H7 (cell line): ENCODE results near the gene FKBP15. TPM values are rescaled to one million over a fixed set of nuclear protein-coding genes. Genes with fewer than 3 reads are reported as not detected.

Experiments
- DNase-seq: peaks from one replicate; pipeline ENCODE4 v3.0.0; 2012
- H3K27me3 ChIP-seq: 2 replicates; pipeline ENCODE4 v1.6.0; 2011; ENCODE audit warnings: mild to moderate bottlenecking, low read length; ENCODE audit not compliant: control insufficient read depth, insufficient read depth
- H3K36me3 ChIP-seq: replicated peaks from 2 replicates; pipeline ENCODE4 v1.5.1; 2011; ENCODE audit warnings: low read length; ENCODE audit not compliant: control insufficient read depth, insufficient read depth
- H3K4me3 ChIP-seq: 2 replicates; pipeline ENCODE4 v1.5.1; 2011; ENCODE audit warnings: low read depth, mild to moderate bottlenecking, control low read depth, low read length, moderate library complexity; ENCODE audit not compliant: insufficient read depth
- total RNA-seq: library from RNA; depleted of rRNA; stranded (reverse); fragments of >200 nt; shearing (Covaris generic); gene quantifications from 2 replicates; pipeline ENCODE4 v1.2.3, GENCODE V29; 2014

The FKBP15 gene
- total RNA-seq, 1 experiment from 2014 or later, result 15.2 TPM

- H3K27me3 ChIP-seq, result no peaks in the 10 kb centered on the region
- peak overlapping the region; percentile 74; the same call in 1 of the 2 replicates for H3K4me3 ChIP-seq
- no peaks in the 10 kb centered on the region for H3K36me3 ChIP-seq
- no peak for DNase-seq
These were observed 1.1 kb downstream of the FKBP15 start for GRCh38 chr9:113219969-113220368.

DNA sequence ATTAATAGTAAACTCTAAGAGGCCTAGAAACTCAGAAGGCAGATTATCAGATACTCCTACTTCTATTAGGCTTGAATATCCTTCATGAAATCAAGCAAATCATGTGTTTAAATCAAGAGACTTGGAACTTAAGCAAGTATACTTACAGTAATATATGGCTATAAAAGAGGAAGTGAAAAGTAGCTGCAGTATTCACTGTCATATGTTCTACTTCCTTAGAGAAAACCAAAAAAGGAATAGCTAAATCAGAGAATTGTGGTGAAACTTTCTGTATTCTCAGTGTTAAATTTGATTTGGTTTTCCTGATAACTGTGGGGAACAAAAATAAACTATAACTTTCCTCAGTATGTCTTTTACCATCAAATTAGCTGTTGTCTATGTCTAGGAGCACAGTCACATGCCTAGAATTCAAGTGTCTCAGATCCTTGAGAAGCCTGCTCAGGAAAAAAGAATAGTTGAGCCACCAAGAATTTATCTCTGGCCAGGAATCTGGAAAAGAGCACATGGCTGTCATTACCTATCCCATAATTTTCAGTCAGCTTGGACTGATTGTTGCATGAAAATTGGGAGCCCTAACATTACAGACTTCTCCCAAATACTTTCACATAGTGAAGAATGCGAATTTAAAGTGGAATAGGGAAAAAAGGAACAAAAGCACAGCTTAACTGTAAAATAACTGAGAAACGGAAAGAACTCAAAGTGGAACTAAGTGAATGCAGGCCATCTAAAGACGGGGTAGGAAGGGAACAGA is 1.7 kb downstream of the FKBP15 start:
- Histone ChIP-seq H3K36me3 (no peaks in the 10 kb centered on the region), H3K4me3 (no peak overlapping the region), H3K27me3 (no peaks in the 10 kb centered on the region)
- DNase-seq, result no peak

DNA sequence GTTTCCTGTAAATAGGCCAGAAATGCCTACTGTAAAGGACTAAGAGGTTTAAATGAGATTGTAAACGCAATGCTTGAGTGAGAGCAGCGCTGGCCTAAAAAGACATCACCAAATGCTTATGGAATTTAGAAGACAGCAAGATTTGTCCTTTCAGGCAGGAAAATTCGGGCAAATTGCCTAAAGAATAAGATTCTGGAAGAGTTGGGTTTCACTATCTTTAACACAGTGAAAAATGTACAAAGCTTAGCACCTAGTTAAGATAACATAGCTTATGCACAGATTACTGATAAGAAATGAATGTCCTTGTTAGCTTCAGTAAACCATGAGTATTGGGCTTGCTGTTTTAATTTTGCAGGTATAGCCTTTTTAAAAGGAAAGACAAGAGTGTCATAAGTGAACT is 4.7 kb downstream of the FKBP15 start:
- Histone ChIP-seq H3K27me3 (no peaks in the 10 kb centered on the region), H3K36me3 (no peaks in the 10 kb centered on the region), H3K4me3 (no peak overlapping the region)
- no peak for DNase-seq

GRCh38 chr9:113215132-113215531 is 5.9 kb downstream of the FKBP15 start:
- Histone ChIP-seq H3K4me3 (no peak overlapping the region), H3K36me3 (no peaks in the 10 kb centered on the region), H3K27me3 (no peaks in the 10 kb centered on the region)
- DNase-seq, result no peak

DNA sequence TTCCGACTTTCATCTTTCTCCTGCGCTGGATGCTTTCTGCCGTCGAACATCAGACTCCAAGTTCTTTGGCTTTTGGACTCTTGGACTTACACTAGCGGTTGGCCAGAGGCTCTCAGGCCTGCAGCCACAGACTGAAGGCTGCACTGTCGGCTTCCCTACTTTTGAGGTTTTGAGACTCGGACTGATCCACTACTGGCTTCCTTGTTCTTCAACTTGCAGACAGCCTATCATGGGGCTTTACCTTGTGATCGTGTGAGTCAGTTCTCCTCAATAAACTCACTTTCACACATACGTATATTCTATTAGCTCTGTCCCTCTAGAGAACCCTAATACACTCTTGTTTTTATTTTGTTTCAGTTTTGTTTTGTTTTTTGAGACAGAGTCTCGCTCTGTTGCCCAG is 10.3 kb downstream of the FKBP15 start:
- DNase-seq, result no peak
- Histone ChIP-seq H3K36me3 (no peaks in the 10 kb centered on the region; the same call in none of the 2 replicates), H3K27me3 (no peaks in the 10 kb centered on the region), H3K4me3 (no peak overlapping the region)

DNA sequence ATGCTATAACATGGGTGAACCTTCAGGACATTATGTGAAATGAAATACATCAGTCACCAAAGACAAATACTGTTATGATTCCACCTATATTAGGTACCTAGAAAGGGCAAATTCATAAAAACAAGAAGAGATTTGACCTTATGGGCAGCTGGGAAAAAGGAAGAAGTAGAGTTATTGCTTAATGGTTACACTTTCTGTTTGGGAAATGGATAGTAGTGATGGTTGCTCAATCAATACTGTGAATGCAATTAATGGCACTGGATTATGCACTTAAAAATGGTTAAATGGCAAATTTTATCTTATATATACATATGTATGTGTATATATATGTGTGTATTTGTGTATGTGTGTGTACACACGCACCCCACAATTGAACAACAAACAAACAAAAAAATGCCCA is 15.2 kb downstream of the FKBP15 start:
- peaks cover 1% of the 10 kb centered on the region for H3K36me3 ChIP-seq
- H3K27me3 ChIP-seq, result no peaks in the 10 kb centered on the region
- no peak for DNase-seq
- H3K4me3 ChIP-seq, result no peak overlapping the region

DNA sequence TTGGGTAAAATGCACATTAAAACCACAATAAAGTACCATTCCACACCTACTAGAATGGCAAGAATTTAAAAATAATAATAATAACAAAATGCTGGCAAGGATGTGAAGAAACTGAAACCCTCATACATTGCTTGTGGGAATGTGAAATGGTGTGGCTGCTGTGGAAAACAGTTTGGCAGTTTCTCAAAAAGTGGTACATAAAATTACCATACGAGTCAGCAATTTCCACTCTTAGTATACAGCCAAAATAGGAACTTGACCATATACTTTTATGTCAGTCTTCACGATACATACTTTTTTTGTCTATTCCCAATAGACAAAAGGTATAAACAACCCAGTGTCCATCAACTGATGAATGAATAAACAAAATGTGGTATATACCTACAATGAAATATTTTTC is 15.6 kb downstream of the FKBP15 start:
- Histone ChIP-seq H3K4me3 (no peak overlapping the region), H3K36me3 (peaks cover 1% of the 10 kb centered on the region)

GRCh38 chr9:113199683-113200329 is 21.3 kb downstream of the FKBP15 start:
- no peaks in the 10 kb centered on the region for H3K27me3 ChIP-seq
- H3K36me3 ChIP-seq, result peaks cover 1% of the 10 kb centered on the region
- DNase-seq, result no peak
- H3K4me3 ChIP-seq, result no peak overlapping the region

More for the DNA sequence above, 15.6 kb downstream of the FKBP15 start:
- no peak for DNase-seq
- no peaks in the 10 kb centered on the region for H3K27me3 ChIP-seq

DNA sequence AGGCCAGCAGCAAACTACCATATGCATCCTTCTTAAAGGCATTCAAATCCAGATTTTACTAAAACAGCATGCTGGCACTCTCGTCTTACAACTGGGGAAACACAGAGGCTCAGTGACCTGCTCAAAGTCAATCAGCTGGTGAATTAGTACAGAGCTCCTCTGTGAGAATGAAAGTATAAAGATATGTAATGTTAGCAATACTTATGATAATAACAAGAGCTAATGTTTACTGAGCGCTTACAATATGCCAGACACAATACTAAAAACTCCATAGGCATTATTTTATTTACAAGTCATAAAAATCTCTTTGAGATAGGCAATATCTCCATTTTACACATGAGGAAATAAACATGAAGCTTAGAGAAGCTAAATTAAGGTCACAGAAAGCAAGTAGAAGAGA is 28.6 kb downstream of the FKBP15 start:
- Histone ChIP-seq H3K27me3 (no peaks in the 10 kb centered on the region), H3K36me3 (peaks cover 4% of the 10 kb centered on the region), H3K4me3 (no peak overlapping the region)
- no peak for DNase-seq

GRCh38 chr9:113187929-113188595 is 33.0 kb downstream of the FKBP15 start:
- no peak for DNase-seq
- Histone ChIP-seq H3K27me3 (no peaks in the 10 kb centered on the region), H3K4me3 (no peak overlapping the region), H3K36me3 (peaks cover 8% of the 10 kb centered on the region)

GRCh38 chr9:113186137-113186755 is 34.8 kb downstream of the FKBP15 start:
- DNase-seq, result no peak
- peaks cover 11% of the 10 kb centered on the region for H3K36me3 ChIP-seq
- no peak overlapping the region for H3K4me3 ChIP-seq
- H3K27me3 ChIP-seq, result no peaks in the 10 kb centered on the region

DNA sequence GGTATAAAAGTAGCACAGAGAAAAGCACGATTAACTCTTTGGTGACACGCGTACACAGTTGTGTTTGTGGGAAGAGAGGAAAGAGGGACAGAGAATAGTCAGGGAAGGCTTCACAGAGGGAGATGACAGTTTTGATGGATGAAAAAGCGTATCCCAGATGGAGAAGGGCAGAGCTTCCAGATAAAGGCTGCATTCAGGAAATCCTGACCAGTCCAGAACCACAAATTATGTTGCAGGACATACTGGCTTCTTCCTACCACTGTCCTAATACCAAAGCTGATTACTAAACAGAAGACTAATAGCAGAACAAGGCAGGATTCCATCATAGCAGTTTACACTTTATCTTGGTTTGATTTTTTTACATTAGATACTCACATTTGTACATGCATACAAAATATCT is 35.8 kb downstream of the FKBP15 start:
- DNase-seq, result no peak
- H3K27me3 ChIP-seq, result no peaks in the 10 kb centered on the region
- H3K4me3 ChIP-seq, result no peak overlapping the region
- peaks cover 11% of the 10 kb centered on the region for H3K36me3 ChIP-seq

GRCh38 chr9:113184539-113184938 is 36.5 kb downstream of the FKBP15 start:
- Histone ChIP-seq H3K27me3 (no peaks in the 10 kb centered on the region), H3K36me3 (peaks cover 11% of the 10 kb centered on the region), H3K4me3 (no peak overlapping the region)
- DNase-seq, result no peak

DNA sequence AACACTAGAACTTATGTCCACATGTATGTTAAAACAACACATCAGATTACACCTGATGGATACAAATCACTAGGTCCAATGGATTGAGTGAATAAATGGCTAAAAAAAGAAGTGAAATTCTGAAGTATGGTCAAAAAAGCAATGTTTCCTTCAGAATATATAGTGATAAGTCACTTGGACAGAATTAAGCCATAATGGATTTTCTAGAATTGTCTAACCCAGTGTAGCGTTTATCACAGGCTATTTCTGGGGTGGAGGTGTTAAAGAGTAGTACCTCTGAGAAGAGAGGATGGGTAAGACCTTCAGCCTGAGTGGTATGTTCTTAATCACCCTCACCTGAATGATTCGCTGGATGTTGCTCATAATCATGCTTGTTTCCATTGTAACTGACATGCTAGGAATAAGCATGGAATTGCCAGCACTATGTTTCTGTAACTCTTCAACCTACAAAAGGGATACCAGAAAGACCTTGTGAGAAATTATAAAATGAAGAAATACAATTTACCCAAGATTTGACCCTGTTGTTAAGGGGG is 37.1 kb downstream of the FKBP15 start:
- Histone ChIP-seq H3K36me3 (peaks cover 11% of the 10 kb centered on the region), H3K27me3 (no peaks in the 10 kb centered on the region), H3K4me3 (no peak overlapping the region)
- DNase-seq, result no peak
